Fibroblast of villous mesenchyme (primary cell): ENCODE measurements around the gene PCDHGA10. TPM values are rescaled to one million over a fixed set of nuclear protein-coding genes. Genes with fewer than 3 reads are reported as not detected.

Experiments used
- DNase-seq: peaks from one replicate; pipeline ENCODE4 v3.0.0-alpha.2; 2010; ENCODE audit warnings: low read depth
- H3K4me3 ChIP-seq: 2 replicates; pipeline ENCODE4 v1.5.1; 2011; ENCODE audit warnings: low read depth, mild to moderate bottlenecking, low read length
- CTCF ChIP-seq: IDR thresholded peaks from 2 replicates; pipeline ENCODE4 v1.5.1; 2012; ENCODE audit warnings: low read depth, mild to moderate bottlenecking, low read length; ENCODE audit not compliant: insufficient read depth
- total RNA-seq: library from RNA; depleted of rRNA; stranded (reverse); fragments of >200 nt; gene quantifications from 2 replicates; pipeline ENCODE4 v1.2.3, GENCODE V29; 2012

Gene PCDHGA10
- total RNA-seq, 1 donor: 11.7 TPM

DNA sequence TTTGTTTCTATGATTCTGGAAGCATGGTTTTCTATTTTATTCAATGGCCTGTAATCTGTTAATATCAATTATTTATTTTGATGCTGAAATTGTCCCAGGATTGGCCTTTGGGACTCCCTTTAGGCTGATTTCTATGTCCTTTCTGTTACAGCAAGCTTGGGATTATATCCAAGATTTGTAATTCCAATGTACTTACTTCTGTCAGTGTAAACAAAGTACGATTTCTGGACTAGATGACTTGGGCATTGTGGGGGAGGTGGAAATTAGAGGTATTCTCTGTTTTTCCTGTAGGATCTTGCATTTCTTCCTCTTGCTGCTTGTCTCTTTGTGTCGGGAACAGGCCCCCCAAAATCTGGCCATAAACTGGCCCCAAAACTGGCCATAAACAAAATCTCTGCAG, 21.2 kb downstream of the PCDHGA10 start:
- no peak overlapping the region for H3K4me3 ChIP-seq
- no peak for TF ChIP-seq CTCF
- peak; percentile 15 for DNase-seq

DNA sequence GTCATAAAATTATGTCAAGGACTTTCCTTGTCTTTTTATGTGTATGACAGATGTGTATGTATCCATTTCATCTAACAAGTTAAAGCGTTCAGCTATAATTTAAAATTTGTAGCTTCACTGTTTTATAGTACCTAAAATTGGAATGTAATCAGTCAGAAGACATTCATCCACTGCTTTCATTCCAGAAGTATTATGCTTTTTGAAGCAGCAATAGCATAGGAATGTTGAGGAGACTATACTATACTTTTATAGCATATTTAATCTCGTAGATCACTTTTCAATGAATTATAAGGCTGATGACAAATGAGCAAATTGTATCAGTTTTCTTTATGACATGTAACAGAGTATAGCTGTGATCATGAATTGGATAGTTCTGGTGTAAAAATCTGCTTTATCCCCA, 24.4 kb downstream of the PCDHGA10 start:
- TF ChIP-seq CTCF: no peak
- H3K4me3 ChIP-seq: no peak overlapping the region
- DNase-seq: no peak

DNA sequence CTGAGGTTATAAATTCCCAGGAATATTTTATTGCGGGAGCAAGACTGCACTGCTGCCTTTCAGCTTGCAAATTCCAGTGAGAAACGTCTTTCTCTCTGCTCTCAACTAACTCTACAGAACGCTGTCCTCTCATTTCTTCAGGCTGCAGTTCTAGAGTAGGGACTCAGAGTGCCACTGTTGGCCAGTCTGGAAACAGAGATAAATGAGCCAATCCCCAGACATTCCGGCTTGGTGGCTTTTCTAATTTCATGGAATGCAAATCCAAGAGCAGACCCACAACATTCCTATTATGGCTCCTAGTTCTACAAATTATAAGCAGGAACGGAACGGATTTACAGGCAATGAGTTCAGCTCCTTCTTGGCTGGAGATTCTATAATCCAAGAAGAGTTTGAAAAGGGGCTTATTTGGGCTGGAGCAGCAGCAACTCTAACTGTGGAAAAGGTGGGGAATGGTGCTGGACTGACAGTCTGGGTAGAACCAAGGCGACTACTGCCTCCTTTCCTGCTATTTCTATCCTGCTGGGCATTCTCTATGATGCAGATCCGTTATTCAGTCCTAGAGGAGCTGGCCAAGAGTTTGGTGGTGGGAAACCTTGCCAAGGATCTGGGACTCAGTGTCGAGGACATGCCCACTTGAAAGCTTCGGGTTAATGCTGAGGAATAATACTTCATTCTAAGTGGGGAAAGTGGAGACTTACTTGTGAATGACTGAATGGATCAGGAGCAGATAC, 26.8 kb downstream of the PCDHGA10 start:
- H3K4me3 ChIP-seq: no peak overlapping the region
- peak; percentile 8 for TF ChIP-seq CTCF
- DNase-seq: no peak

- TF ChIP-seq CTCF: no peak
- no peak for DNase-seq
- H3K4me3 ChIP-seq: no peak overlapping the region
Measured at GRCh38 chr5:141440341-141440740, 27.6 kb downstream of the PCDHGA10 start.

DNA sequence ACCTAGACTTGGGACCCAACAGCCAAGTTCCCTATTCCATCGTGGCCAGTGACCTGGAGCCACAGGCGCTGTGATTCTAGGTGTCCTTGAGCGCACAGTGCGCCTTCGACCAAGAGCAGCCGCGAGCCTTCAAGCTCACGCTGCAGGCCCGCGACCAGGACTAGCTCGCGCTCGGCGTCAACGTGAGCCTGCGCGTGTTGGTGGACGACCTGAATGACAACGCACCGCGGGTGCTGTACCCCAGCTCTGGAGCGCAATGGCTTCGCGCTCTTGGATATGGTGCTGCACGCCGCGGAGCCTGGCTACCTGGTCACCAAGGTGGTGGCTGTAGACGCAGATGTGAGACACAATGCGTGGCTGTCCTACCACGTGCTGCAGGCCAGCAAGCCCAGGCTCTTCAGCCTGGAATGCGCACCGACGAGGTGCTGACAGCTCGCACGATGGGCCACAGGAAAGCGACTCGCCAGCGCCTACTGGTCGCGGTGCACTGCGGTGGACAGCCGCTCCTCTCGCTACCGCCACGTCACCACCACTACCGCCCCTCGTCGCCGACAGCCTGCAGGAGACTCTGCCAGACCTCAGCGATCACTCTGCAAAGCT, 28.9 kb downstream of the PCDHGA10 start:
- H3K4me3 ChIP-seq: no peak overlapping the region
- DNase-seq: no peak
- no peak for TF ChIP-seq CTCF

DNA sequence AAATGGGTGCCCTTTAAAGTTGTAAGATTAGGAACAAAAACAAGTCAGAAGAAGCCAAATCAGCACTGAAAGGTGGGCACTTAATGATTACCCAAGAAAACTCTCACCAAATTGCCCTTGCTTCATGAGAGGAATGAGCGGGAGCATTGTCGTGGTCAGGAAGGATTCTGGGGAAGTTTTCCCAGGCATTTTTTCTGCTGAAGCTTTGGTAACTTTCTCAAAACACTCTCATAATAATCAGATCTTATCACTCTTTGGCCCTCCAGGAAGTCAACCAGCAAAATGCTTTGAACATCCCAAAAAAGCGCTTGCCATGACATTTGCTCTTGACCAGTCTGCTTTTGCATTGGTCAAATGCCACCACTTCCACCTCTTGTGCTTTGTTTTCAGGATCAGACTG, 52.6 kb downstream of the PCDHGA10 start:
- DNase-seq: peak; percentile 45
- no peak overlapping the region for H3K4me3 ChIP-seq
- no peak for TF ChIP-seq CTCF

Other genes starting within 250 kb of the PCDHGA10 start
- under 0.01 and 0.43 TPM in 2 replicates for gene PCDHB7, start 240.3 kb upstream of the PCDHGA10 start, total RNA-seq
- under 0.01 TPM in 2 replicates for gene PCDHB8, start 235.2 kb upstream of the PCDHGA10 start, total RNA-seq
- gene PCDHB16, start 230.6 kb upstream of the PCDHGA10 start, total RNA-seq: under 0.01 and 0.32 TPM in 2 replicates
- gene PCDHB9, start 225.8 kb upstream of the PCDHGA10 start, total RNA-seq: under 0.01 and 0.64 TPM in 2 replicates
- gene PCDHB10, start 220.6 kb upstream of the PCDHGA10 start, total RNA-seq: under 0.01 and 0.32 TPM in 2 replicates
- 0.32 TPM in 1 of 2 replicates, not detected in the other for gene PCDHB11, start 213.4 kb upstream of the PCDHGA10 start, total RNA-seq
- under 0.01 TPM in 1 of 2 replicates, not detected in the other for gene PCDHB12, start 204.3 kb upstream of the PCDHGA10 start, total RNA-seq
- under 0.01 and 0.32 TPM in 2 replicates for gene PCDHB13, start 199.1 kb upstream of the PCDHGA10 start, total RNA-seq
- gene PCDHB14, start 189.6 kb upstream of the PCDHGA10 start, total RNA-seq: 0.32 and 0.43 TPM in 2 replicates
- under 0.01 TPM in 2 replicates for gene PCDHB15, start 167.6 kb upstream of the PCDHGA10 start, total RNA-seq
- under 0.01 and 0.64 TPM in 2 replicates for gene SLC25A2, start 108.9 kb upstream of the PCDHGA10 start, total RNA-seq
- 49.3 and 73.0 TPM in 2 replicates for gene TAF7, start 92.2 kb upstream of the PCDHGA10 start, total RNA-seq
- gene PCDHGA1, start 82.5 kb upstream of the PCDHGA10 start, total RNA-seq: 0.64 and 0.86 TPM in 2 replicates
- gene PCDHGA2, start 74.2 kb upstream of the PCDHGA10 start, total RNA-seq: 2.6 and 3.0 TPM in 2 replicates
- 3.2 and 4.3 TPM in 2 replicates for gene PCDHGA3, start 69.2 kb upstream of the PCDHGA10 start, total RNA-seq
- 2.2 and 2.3 TPM in 2 replicates for gene PCDHGB1, start 62.9 kb upstream of the PCDHGA10 start, total RNA-seq
- gene PCDHGA4, start 58.0 kb upstream of the PCDHGA10 start, total RNA-seq: 4.5 and 7.3 TPM in 2 replicates
- 2.3 and 2.6 TPM in 2 replicates for gene PCDHGB2, start 53.0 kb upstream of the PCDHGA10 start, total RNA-seq
- gene PCDHGA5, start 48.8 kb upstream of the PCDHGA10 start, total RNA-seq: 1.3 and 1.9 TPM in 2 replicates
- gene PCDHGB3, start 42.7 kb upstream of the PCDHGA10 start, total RNA-seq: 3.9 and 5.2 TPM in 2 replicates
- 4.7 and 4.8 TPM in 2 replicates for gene PCDHGA6, start 39.1 kb upstream of the PCDHGA10 start, total RNA-seq
- 3.5 and 4.5 TPM in 2 replicates for gene PCDHGA7, start 30.2 kb upstream of the PCDHGA10 start, total RNA-seq
- gene PCDHGB4, start 25.3 kb upstream of the PCDHGA10 start, total RNA-seq: 11.0 and 13.4 TPM in 2 replicates
- gene PCDHGA8, start 20.4 kb upstream of the PCDHGA10 start, total RNA-seq: 3.0 and 3.2 TPM in 2 replicates
- 23.2 and 25.0 TPM in 2 replicates for gene PCDHGB5, start 15.0 kb upstream of the PCDHGA10 start, total RNA-seq
- gene PCDHGA9, start 10.2 kb upstream of the PCDHGA10 start, total RNA-seq: 4.7 and 5.2 TPM in 2 replicates
- 4.2 and 4.3 TPM in 2 replicates for gene PCDHGB6, start 5.0 kb upstream of the PCDHGA10 start, total RNA-seq
- 11.2 and 12.6 TPM in 2 replicates for gene PCDHGB7, start 4.7 kb downstream of the PCDHGA10 start, total RNA-seq
- gene PCDHGA11, start 8.1 kb downstream of the PCDHGA10 start, total RNA-seq: 11.0 and 15.5 TPM in 2 replicates
- 15.5 and 18.7 TPM in 2 replicates for gene PCDHGA12, start 17.5 kb downstream of the PCDHGA10 start, total RNA-seq
- 35.4 and 36.3 TPM in 2 replicates for gene PCDHGC3, start 63.0 kb downstream of the PCDHGA10 start, total RNA-seq
- gene PCDHGC4, start 72.0 kb downstream of the PCDHGA10 start, total RNA-seq: 2.6 and 2.9 TPM in 2 replicates
- 2.6 TPM in 2 replicates for gene PCDHGC5, start 76.1 kb downstream of the PCDHGA10 start, total RNA-seq
- 22.9 and 26.8 TPM in 2 replicates for gene DIAPH1, start 206.0 kb downstream of the PCDHGA10 start, total RNA-seq
- 49.0 and 53.5 TPM in 2 replicates for gene HDAC3, start 223.9 kb downstream of the PCDHGA10 start, total RNA-seq
- 4.7 and 8.4 TPM in 2 replicates for gene RELL2, start 224.0 kb downstream of the PCDHGA10 start, total RNA-seq
- 24.2 and 25.8 TPM in 2 replicates for gene FCHSD1, start 238.4 kb downstream of the PCDHGA10 start, total RNA-seq